Stimulated activated CD8-positive, alpha-beta memory T cell treated with anti-CD3 and anti-CD28 coated beads, Interleukin-15, amount 100 ng/mL, for 24 hours (primary cell): Measurements from ENCODE around the gene SCAF1.
"Not testable (repeated sequence)": the region's sequence is repeated elsewhere in the genome, so short reads cannot be mapped to it uniquely, and the experiment has no call there.

Experiments
- DNase-seq: peaks from one replicate; pipeline ENCODE4 v3.0.0-alpha.2; 2020; ENCODE audit warnings: low read depth

Gene SCAF1

DNA sequence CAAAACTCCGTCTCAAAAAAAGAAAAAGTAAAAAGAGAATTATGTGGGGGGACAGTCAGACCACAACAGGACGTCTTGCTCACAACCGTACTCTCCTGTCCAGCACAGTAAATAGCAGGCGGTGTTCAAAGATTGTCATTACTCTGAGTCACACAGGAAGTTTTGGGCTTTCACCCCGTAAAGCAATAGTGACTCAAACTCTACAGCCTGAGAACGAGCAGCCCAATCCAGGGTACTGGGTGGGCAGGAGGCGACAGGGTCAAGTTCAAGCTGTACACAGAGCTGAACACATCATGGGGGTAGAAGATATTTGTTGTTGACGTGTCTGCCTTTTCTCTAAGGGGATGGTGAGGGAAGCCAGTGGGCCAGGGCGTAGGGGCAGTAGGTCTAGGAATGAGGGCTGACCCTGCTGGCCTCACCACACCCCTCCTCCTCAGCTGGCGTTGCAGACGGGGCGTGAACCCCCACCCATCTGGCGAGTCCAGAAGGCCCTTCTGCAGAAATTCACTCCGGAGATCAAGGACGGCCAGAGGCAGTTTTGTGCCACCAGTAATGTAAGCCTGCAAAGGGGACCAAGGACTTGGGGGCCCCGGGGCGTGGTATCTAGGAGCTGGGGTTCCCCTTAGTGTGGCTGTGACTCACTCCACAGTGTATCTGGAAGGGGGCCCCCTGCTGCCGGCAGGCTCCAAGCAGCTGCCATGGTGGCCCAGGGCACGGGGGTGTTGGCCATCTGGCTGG lies 27.7 kb upstream of the SCAF1 start:
- DNase-seq, result no peak

DNA sequence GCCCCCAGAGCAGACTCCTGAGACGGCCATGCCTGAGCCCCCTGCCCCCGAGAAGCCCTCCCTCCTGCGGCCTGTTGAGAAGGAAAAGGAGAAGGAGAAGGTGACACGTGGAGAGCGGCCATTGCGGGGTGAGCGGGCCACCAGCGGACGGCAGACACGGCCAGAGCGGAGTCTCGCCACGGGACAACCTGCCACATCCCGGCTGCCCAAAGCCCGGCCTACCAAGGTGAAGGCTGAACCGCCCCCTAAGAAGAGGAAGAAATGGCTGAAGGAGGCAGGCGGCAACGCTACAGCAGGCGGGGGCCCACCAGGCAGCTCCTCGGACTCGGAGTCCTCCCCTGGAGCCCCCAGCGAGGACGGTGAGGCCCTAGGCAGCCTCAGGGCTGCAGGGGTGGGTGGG lies 26.1 kb upstream of the SCAF1 start:
- DNase-seq, result no peak

DNA sequence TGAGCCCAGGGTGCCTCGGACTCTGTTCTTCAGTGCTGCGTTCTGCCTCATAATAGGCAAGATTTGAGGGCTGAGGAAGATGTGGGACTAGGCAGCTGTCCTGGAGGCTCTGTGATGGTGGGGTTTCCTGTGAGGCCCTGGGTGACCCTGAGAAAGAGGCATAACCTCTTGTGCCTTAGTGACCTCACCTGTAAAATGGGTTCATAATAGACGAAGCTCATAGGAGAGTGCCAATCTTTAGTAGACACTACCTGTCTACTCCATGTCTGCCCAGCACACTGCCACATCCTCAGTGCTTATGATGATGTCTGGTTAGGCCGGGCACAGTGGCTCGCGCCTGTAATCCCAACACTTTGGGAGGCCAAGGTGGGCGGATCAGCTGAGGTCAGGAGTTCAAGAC lies 25.5 kb upstream of the SCAF1 start:
- no peak for DNase-seq

DNA sequence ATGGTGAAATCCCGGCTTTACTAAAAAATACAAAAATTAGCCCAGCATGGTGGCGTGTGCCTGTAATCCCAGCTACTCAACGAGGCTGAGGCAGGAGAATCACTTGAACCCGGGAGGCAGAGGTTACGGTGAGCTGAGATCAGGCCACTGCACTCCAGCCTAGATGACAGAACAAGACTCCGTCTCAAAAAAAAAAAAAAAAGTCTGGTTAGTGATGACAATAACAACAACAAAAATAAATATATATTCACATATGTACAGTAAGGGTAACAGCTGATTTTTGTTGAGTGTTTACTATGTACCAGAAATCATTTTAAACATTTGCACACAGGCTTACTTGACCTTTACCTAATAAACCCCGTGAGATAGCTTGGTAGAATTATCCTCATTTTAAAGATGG lies 25.1 kb upstream of the SCAF1 start:
- no peak for DNase-seq

DNA sequence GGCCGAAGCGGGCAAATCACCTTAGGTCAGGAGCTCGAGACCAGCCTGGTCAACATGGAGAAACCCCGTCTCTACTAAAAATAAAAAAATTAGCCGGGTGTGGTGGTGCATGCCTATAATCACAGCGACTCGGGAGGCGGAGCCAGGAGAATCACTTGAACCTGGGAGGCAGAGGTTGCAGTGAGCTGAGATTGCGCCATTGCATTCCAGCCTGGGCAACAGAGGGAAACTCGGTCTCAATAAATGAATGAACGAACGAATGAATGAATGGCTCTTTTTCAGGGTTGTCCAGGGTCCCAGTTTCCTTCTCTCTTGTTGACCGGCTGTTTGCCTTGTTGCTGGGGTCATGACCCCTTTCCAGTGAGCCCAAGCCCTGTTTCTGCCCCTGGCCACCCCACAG lies 24.1 kb upstream of the SCAF1 start:
- DNase-seq, result not testable (repeated sequence)

DNA sequence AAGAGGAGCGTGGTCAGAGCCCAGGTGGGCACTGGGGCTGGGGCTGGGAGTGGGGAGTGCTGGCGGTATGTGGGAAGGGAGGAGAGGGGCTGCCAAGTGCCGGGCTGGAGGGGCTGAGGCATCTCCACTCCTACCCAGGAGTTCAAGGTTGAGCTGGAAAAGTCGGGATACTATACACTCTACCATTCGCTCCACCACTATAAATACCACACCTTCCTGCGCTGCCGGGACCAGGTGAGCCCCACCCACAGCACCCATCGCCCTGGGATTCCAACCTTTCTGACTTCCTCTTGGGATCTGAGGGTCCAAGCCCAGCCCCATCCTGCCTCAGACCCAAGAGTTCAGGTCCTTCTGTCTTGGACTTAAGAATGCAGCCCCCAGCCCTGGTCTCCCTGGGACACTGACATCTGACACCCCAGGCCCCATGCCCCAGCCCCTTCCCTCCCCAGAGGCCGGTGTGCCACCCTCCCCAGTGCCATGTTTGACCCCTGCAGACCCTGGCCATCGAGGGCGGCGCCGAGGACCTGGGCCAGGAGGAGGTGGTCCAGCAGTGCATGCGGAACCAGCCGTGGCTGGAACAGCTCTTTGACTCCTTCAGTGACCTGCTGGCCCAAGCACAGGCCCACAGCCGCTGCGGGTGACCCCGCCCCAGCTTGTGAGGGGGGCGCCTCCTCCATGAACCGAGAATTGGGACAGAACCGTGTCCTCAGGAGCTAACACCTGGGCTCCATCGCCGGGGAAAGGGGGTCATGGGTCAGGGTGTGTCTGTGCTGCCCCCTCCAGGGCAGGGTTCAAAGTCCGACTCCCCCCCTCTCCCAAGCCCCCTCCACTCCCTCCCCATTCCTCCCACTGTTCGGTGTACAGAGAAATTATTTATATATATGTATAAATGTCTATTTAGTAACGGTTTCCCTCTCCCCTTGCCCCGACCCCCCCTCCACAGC lies 16.8 kb upstream of the SCAF1 start:
- DNase-seq, result no peak

DNA sequence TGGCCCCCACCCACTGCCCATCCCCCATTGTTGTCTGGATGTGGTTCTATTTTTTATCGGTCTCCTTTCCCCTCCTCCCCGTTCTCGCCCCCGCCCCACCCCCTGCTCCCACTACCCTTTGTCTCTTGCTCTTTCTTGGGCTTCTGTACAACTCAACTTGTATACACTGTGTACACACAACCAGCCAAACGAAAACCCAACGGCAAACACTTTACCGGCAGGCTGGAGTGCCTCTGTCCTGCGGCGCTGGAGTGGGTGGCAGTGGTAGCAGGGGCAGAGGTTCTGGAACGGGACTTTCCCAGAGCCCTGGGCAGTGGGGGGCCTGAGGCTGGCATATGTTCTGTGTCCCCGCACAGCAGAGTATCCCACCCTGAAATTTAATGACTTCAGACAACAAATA lies 15.8 kb upstream of the SCAF1 start:
- no peak for DNase-seq

DNA sequence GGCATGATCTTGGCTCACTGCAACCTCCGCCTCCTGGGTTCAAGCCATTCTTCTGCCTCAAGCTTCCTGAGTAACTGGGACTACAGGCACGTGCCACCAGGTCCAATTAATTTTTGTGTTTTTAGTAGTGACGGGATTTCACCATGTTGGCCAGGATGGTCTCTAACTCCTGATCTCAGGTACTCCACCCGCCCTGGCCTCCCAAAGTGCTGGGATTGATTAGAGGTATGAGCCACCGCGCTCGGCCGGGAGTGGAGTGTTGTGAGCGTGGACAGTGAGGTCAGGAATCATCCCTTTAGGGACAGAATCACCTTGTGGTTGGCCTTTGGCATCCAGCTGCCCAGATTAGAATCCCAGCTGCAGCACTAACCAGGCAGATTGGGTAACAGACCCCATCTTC lies 12.3 kb upstream of the SCAF1 start:
- DNase-seq, result no peak

DNA sequence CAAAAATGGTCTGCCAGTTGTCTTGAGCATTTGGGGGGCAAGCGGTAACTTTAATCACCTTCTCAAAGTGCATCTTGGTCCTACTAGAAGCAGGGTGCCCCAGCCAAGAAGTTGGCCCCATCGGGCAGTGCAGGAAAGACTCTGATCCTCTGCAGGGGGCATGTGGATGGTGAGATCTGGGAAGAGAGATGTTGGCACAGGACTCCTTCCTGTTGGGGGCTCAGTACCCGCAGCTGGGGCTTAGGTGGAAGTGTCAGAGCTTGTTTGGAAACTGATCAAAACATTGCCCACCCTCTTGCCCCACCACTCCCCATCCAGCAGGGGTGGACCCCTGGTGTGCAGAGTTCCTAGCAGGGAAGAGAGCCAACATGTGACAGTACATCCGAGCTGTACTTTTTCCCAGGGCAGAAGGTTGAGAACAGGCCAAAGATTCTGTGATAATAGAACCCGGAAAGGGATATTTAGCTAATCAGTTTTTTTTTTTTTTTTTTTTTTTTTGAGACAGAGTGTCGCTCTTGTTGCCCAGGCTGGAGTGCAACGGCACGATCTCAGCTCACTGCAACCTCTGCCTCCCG lies 10.9 kb upstream of the SCAF1 start:
- no peak for DNase-seq

DNA sequence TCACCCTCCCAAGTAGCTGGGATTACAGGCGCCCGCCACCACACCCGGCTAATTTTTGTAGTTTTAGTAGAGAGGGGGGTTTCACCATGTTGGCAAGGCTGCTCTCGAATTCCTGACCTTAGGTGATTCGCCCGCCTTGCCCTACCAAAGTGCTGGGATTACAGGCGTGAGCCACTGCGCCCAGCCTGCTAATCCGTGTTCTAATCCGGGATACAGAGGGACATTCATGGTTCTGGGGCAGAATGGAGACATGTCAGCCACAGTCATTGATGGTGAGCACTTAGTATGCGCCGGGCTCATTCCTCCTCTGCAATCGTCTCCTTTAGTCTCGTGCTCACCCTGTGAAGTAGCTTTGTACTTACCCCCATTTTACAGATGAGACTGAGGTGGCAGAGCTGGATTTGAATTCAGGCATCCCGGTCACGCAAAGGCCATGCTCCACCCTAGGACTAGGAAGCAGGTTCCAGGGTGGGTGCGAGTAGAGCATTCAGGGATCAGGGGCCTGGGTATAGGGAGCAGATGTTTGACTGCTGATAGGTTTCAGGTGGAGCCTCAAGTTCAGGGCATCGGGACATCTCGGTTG lies 10.3 kb upstream of the SCAF1 start:
- no peak for DNase-seq

DNA sequence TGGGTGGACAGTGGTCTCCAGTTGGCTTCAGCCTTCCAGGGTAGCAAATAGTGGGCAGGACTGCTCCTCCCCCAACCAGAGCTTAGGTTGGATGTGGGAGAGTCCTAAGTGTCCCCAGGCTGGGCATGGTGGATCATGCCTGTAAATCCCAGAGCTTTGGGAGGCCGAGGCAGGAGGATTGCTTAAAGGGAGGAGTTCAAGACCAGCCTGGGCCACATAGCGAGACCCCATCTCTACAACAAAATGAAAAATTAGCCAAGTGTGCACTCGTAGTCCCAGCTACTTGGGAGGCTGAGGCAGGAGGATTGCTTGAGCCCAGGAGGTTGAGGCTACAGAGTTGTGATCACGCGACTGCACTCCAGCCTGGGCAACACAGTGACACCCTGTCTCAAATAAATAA lies 9.4 kb upstream of the SCAF1 start:
- no peak for DNase-seq

DNA sequence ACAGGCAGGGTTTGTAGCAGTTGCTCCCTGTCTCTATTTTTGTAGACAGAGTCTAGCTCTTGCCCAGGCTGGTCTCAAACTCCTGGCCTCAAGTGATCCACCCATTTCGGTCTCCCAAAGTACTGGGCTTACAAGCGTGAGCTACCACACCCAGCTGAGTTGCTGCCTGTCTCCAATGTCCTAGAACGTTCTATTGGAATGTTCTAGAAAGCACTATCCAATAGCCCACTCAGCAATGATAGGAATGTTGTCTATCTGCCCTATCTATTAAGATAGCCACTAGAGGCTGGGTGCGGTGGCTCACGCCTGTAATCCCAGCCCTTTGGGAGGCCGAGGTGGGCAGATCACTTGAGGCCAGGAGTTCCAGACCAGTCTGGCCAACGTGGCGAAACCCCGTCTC lies 8.7 kb upstream of the SCAF1 start:
- DNase-seq, result not testable (repeated sequence)

DNA sequence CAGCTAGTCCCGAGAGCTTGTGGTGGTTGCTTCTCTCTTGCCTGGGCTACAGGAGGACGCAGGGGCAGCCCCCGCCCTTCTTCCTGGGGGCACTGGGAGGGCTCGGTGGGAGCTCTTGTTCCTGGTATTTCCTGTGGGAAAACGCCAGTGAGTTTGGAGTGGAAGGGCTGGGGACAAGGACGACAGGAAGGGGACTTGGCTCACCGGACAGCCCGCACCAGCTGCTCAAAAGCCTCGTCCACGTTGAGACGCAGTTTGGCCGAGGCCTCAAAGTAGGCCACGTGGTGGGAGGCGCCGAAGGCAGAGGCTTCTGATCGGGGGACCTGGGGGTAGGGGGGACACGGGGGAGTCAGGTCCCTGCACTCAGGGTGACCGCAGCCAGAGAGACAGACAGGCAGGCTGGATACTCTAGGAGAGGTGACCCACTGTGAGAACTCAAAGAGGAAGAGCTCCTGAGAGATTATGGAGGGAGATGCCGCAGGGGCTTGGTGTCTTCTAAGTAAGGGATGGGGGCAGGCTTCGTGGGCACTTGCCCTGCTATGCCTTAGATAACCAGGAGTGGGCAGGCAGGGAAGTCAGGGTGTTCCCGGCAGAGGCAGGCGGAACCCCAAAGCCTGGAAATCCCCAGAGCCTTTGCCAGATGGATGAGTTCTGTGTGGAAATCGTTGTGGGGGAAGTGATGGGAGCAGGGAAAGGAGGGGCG lies 6.3 kb upstream of the SCAF1 start:
- DNase-seq, result no peak

DNA sequence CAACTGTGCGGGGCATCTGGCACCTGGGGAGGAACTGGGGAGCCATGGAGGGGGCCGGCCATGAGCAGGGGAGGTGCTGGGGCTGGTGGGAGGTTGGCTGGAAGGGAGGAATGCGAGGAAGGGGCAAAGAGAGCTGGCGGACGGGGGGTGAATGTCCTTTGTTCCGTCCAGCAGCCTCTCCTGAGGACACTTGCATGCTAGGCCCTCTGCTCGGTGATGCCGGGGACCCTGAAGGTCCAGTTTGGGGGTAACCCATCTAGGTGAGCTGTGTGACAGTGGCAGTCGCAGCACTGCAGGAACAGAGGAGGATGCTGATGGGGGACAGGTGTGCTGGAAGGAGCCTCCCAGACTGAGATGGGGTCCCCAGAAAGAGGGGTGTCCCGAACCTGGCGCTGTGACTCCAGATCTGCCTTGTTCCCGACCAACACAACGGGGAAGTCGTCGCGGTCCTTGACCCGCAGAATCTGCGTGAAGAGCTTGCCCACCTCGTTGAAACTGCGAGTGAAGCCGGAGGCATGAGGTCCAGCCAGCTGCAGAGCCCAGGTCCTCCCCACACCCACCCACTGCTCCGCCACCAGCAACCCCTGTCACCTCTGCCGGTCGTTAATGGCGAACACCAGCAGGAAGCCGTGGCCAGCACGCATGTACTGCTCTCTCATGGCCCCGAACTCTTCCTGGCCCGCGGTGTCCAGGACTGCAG lies 5.6 kb upstream of the SCAF1 start:
- DNase-seq, result no peak

DNA sequence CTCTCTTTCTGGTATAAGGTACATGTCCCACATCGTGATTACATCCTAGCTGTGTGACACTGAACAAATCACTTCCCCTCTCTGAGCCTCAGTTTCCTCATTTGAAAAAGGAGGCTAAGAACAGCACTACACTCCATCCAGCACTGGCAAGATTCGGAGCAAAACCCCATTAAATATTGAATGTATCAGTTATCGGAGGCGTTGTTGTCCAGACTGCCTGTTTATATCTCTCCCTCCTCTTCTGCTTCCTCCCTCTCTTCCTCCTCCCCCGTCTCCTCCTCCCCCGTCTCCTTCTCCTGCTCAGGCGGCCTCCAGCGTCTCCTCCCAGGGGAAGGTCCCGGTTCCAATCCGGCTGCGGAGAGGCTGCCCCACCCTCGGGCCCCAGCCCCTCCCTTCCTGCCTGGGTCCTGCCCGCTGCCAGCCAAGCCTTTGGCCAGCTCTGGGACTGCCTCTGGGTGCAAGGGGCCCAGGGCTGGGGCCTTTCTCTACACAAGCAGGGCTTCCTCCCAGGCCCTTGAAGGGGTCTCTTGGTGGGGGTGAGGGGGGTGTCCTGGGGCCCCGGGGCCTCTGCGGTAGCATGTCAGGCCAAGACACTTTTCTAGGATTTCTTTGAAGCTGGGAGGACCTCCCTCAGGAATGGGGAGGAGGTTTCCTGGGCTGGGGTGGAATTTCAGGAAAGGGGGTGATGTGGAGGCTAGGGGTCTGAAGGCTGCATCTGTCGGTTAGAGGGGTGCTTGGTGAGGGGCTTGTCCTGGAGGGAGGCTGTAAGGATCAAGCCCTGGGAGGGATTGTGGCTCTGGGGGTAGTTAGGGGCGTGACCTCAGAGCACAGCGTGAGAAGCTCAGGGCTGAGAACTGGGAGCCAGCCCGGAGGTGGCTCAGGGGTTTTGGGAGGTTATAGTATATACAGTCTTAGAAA lies 3.9 kb upstream of the SCAF1 start:
- DNase-seq, result no peak

DNA sequence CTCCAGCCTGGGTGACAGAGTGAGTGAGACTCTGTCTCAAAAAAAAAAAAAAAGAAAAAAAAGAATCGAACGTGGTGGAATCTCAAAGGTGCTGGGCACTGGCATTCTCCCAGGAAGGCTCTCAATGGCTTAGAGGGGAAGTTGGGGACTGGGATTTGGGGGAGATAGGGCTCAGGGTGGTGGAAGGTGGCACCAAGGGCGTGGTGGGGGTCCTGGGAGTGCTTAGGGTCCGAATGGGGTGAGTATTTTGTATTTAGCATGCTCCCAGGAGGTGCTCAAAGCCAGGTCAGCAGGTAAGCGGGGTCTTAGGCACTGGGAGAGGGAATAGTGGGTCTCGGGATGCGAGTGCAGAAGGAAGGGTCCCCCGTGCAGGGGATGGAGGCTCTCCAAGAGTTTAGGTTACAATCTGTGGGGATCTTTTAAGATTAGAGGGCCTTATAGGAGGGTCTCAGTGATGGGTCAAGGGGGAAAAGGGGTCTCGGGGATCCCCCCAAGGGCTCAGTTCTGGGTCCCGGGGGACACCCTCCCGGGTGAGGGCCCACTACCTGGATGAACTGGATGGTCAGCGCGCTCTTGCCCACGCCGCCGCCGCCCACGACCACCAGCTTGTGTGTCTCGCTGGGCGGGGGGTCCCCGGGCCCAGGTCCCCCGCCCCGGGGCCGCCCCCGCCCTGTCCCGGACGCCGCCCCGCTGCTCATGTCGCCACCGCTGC lies 2.5 kb upstream of the SCAF1 start:
- DNase-seq, result no peak

DNA sequence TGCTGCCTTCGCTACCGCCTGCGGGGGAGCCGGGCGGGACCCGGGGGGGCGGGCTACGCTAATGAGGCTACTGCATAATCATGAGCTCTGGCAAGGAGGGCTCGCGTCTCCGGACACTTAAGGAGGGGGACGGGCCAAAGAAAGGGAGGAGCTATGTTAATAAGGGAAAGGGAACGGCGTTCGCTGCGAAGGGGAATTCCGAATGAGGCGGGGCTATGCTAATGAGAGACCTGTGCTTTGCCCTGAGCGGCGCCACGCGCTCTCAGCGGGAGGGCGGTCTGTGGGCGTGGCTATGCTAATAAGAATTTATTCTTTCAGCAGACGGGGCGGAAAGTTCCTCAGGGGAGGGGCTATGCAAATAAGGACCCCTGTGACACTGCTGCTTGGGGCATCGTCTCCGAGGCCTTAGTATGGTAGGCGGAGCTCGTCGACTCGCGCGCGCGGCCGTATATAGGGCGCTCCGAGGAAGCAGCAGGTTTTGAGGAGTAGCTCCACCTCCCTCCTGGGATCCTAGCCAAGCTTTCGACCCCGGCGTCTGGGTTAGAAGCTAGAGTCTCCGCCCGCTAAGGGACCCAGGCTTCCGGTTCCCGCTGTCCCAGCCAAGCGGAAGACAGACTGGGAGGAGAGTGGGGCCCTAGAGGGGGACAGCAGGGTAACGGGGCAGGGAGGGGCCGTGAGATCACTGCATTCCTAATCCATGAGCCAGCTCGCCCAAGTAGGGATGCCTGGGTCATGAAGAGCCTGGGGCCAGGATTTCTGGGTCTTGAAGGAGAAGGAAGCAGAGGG lies 1.7 kb upstream of the SCAF1 start, which contains the start of gene RRAS:
Gene RRAS (minus strand): TSS at position 31 of the 786 bp plus-strand sequence. CDS start 45 bp downstream, outside the sequence.
- DNase-seq, result peak; percentile 98

DNA sequence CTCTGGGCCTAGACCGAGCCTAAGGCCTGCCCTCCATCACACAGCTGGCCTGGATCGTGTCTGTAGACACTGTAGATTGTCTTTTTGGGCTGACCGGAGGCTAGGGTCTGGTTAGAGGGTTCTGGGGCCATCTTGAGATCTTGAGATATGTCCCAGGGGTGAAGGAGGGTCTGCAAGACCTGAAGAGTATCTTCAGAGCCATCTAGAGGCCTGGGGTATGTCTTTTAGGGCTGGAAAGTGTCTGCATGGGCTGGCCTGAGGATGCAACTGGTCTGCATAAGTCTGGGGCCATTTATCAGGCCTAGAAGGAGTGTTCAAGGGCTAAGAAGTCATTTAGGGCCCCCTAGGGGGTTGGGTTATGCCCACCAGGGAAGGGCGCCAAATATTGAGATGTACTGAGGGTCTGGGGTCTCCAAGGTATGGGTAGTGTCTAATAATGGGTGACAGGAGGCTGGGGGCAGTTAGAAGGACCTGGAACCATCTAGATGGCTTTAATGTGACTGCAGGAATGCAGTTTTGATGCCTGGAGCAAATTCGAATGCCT lies 555 bp downstream of the SCAF1 start:
- DNase-seq, result no peak
